CD14-positive monocyte (primary cell): ENCODE data around the gene KIF21A. TPM values are rescaled to one million over a fixed set of nuclear protein-coding genes. Genes with fewer than 3 reads are reported as not detected.

Experiments used
- DNase-seq, 3 donors: peaks; one replicate each; pipeline ENCODE4 v3.0.0-alpha.2; 2011 to 2022
- H2AFZ ChIP-seq: 2 replicates; pipeline ENCODE4 v1.6.0; 2012; ENCODE audit warnings: mild to moderate bottlenecking, low read depth, low read length, inconsistent platforms; ENCODE audit not compliant: insufficient read depth, poor library complexity, severe bottlenecking
- H3K27ac ChIP-seq, 2 donors: 1 replicate in 1 of 2; 2 replicates in 1 of 2; pipeline ENCODE4 v1.5.1; 2012 to 2013; ENCODE audit warnings: low read length in 2 of 2, control low read depth in 1 of 2, inconsistent platforms in 1 of 2, low read depth in 1 of 2, mild to moderate bottlenecking in 1 of 2
- H3K27me3 ChIP-seq, 2 donors: one replicate each; pipeline versions ENCODE4 v1.6.0 to v1.6.1; 2011 to 2013; ENCODE audit warnings: low read length in 2 of 2; ENCODE audit not compliant: control insufficient read depth in 2 of 2, insufficient read depth in 2 of 2
- H3K36me3 ChIP-seq, 2 donors: replicated peaks in 1 of 2; 1 replicate in 1 of 2; 2 replicates in 1 of 2; pipeline versions ENCODE4 v1.5.1 to v1.6.1; 2012 to 2013; ENCODE audit warnings: low read length in 2 of 2, control low read depth in 1 of 2, inconsistent platforms in 1 of 2, mild to moderate bottlenecking in 1 of 2; ENCODE audit not compliant: insufficient read depth in 2 of 2, control insufficient read depth in 1 of 2
- H3K4me1 ChIP-seq, 2 donors: 1 replicate in 1 of 2; 2 replicates in 1 of 2; pipeline versions ENCODE4 v1.5.1 to v1.6.1; 2012 to 2013; ENCODE audit warnings: low read length in 2 of 2, control low read depth in 1 of 2, inconsistent platforms in 1 of 2, mild to moderate bottlenecking in 1 of 2, moderate library complexity in 1 of 2; ENCODE audit not compliant: insufficient read depth in 2 of 2, control insufficient read depth in 1 of 2
- H3K4me2 ChIP-seq: replicated peaks from 2 replicates; pipeline ENCODE3; 2012; ENCODE audit warnings: low read length, moderate library complexity, mild to moderate bottlenecking; ENCODE audit not compliant: poor library complexity, severe bottlenecking; ENCODE audit errors: extremely low read depth
- H3K4me3 ChIP-seq, 3 experiments: fragments of 200-600 bp in 1 of 3; sonication (generic) in 1 of 3; replicated peaks in 1 of 3; 1 replicate in 2 of 3; 2 replicates in 1 of 3; pipeline ENCODE4 v1.5.1; 2011 to 2013; ENCODE audit warnings: low read length in 3 of 3, mild to moderate bottlenecking in 3 of 3, control low read depth in 2 of 3, low read depth in 2 of 3, inconsistent platforms in 1 of 3, moderate library complexity in 1 of 3
- H3K79me2 ChIP-seq: 2 replicates; pipeline ENCODE4 v1.6.0; 2012; ENCODE audit warnings: mild to moderate bottlenecking, control low read depth, inconsistent platforms, low read length, moderate library complexity; ENCODE audit not compliant: insufficient read depth
- H3K9ac ChIP-seq: 2 replicates; pipeline ENCODE4 v1.6.0; 2017; ENCODE audit warnings: low read length, mild to moderate bottlenecking; ENCODE audit not compliant: insufficient read depth, poor library complexity, severe bottlenecking
- H3K9me3 ChIP-seq, 2 donors: replicated peaks in 1 of 2; 1 replicate in 1 of 2; 2 replicates in 1 of 2; pipeline versions ENCODE4 v1.5.1 to v1.6.1; 2012 to 2013; ENCODE audit warnings: low read length in 2 of 2, control low read depth in 1 of 2; ENCODE audit not compliant: control insufficient read depth in 1 of 2, insufficient read depth in 1 of 2
- H4K20me1 ChIP-seq: 2 replicates; pipeline ENCODE4 v1.6.0; 2012; ENCODE audit warnings: mild to moderate bottlenecking, low read length, control low read depth, moderate library complexity; ENCODE audit not compliant: insufficient read depth
- H3K27ac Mint-ChIP-seq, 7 donors: one replicate each; pipeline ENCODE4 v1.8.0; 2020; ENCODE audit warnings: mild to moderate bottlenecking in 7 of 7, mixed read lengths in 7 of 7, moderate library complexity in 6 of 7, inconsistent platforms in 2 of 7
- H3K27me3 Mint-ChIP-seq, 3 donors: one replicate each; pipeline ENCODE4 v1.8.0; 2021 to 2022; ENCODE audit warnings: low read depth in 3 of 3, mild to moderate bottlenecking in 3 of 3, mixed read lengths in 3 of 3, moderate library complexity in 3 of 3, inconsistent platforms in 1 of 3
- H3K36me3 Mint-ChIP-seq, 2 donors: one replicate each; pipeline ENCODE4 v1.8.0; 2020; ENCODE audit warnings: mixed read lengths in 2 of 2, inconsistent platforms in 1 of 2, mild to moderate bottlenecking in 1 of 2
- H3K4me1 Mint-ChIP-seq: one replicate; pipeline ENCODE4 v1.8.0; 2020; ENCODE audit warnings: mild to moderate bottlenecking, mixed read lengths
- H3K4me3 Mint-ChIP-seq, 2 donors: one replicate each; pipeline ENCODE4 v1.8.0; 2020; ENCODE audit warnings: mild to moderate bottlenecking in 2 of 2, mixed read lengths in 2 of 2, moderate library complexity in 1 of 2
- H3K9me3 Mint-ChIP-seq, 7 donors: one replicate each; pipeline ENCODE4 v1.8.0; 2020 to 2022; ENCODE audit warnings: mixed read lengths in 7 of 7, mild to moderate bottlenecking in 6 of 7, moderate library complexity in 6 of 7, inconsistent platforms in 2 of 7
- CTCF ChIP-seq: fragments of 200-600 bp; IDR thresholded peaks from one replicate; pipeline ENCODE4 v1.8.0; 2022; ENCODE audit warnings: antibody characterized with exemption, mild to moderate bottlenecking
- WGBS: methylation state at CpG from one replicate; pipeline ENCODE4 v1.1.5; 2013; ENCODE audit warnings: missing lambda C conversion rate; ENCODE audit not compliant: insufficient coverage; 5-methylcytosine and 5-hydroxymethylcytosine counted together
- intact Hi-C, 2 donors: fragments of 100-400 bp; cut with micrococcal nuclease; formaldehyde crosslinking; loops; one replicate each; pipeline versions ENCODE4 v1.15.0 to v1.15.1; 2023
- polyA minus RNA-seq: library from RNA; depleted of rRNA, polyadenylated mRNA; stranded (reverse); fragments of >200 nt; gene quantifications from 2 replicates; pipeline ENCODE4 v1.2.3, GENCODE V29; 2012
- polyA plus RNA-seq, 3 donors: library from polyadenylated mRNA; depleted of rRNA in 1 of 3; unstranded in 2 of 3; stranded (reverse) in 1 of 3; fragments of 300-500 nt in 2 of 3; fragments of >200 nt in 1 of 3; fragmentation: Illumina TruSeq in 2 of 3; gene quantifications; 1 replicate in 2 of 3; 2 replicates in 1 of 3; pipeline ENCODE4 v1.2.3, GENCODE V29; 2012 to 2021
- total RNA-seq, 12 experiments: library from RNA in 1 of 12; stranded (reverse) in 1 of 12; fragments of 120-200 nt in 1 of 12; gene quantifications; one replicate each; pipeline ENCODE4 v1.2.4 and lab custom pipeline; 2013 to 2026; ENCODE audit warnings: mixed read lengths in 6 of 12, inconsistent platforms in 1 of 12

The KIF21A gene
- 0.25 TPM for total RNA-seq (2013)
- polyA plus RNA-seq (under 1 TPM in 2 of 3 donors, not detected in 1; 0.03 to 0.05 TPM), polyA minus RNA-seq (under 0.01 TPM in 1 of 2 replicates, not detected in the other), total RNA-seq (lab: John Stamatoyannopoulos, UW) (0.27 to 14.8 (median 1.7) reads per million in 11 experiments)

- H3K4me3 ChIP-seq: peak within 1 kb of the TSS; percentile 30 to 77 (median 55)
- peak within 1 kb of the TSS in 3 of 7 donors; percentile 25 to 37 (median 27) for H3K27ac Mint-ChIP-seq
- peak within 1 kb of the TSS; percentile 85 to 91 for H3K4me3 Mint-ChIP-seq
- 0% methylated on average over 58 of the region's 72 CpGs for WGBS
- H3K27me3 Mint-ChIP-seq: peaks cover 20 to 42% (median 26%) of the 10 kb centered on the region in 3 donors
- H4K20me1 ChIP-seq: no peaks in the 10 kb centered on the region
- TF ChIP-seq CTCF: peak; percentile 56
- H3K27me3 ChIP-seq: peaks cover 14 to 31% of the 10 kb centered on the region in 2 donors
- H3K36me3 ChIP-seq: no peaks in the 10 kb centered on the region
- H3K4me1 ChIP-seq: peaks cover 12 to 18% of the 10 kb centered on the region in 2 donors
- H3K9me3 Mint-ChIP-seq: peaks cover 0 to 5% (median 0%) of the 10 kb centered on the region in 7 donors
- H3K4me2 ChIP-seq: peak within 1 kb of the TSS; percentile 92
- no peaks in the 10 kb centered on the region for H3K79me2 ChIP-seq
- peak within 1 kb of the TSS; percentile 61 for H3K9ac ChIP-seq
- H3K36me3 Mint-ChIP-seq: peaks cover 0 to 2% of the 10 kb centered on the region in 2 donors
- H3K9me3 ChIP-seq: no peaks in the 10 kb centered on the region
- DNase-seq: peak; percentile 59 to 69 (median 60)
- H3K4me1 Mint-ChIP-seq: peaks cover 15% of the 10 kb centered on the region
- H3K27ac ChIP-seq: no peak within 1 kb of the TSS
- H2AFZ ChIP-seq: peak within 1 kb of the TSS; percentile 82
- intact Hi-C loops: no loop called here
These were observed at the start of gene KIF21A for GRCh38 chr12:39443081-39443928. Gene KIF21A, minus strand, starts transcription at chr12:39443120. Its CDS starts 150 bp downstream, at chr12:39442970.

- Mint-ChIP-seq H3K27me3 (no peaks in the 10 kb centered on the region), H3K27ac (no peak overlapping the region), H3K36me3 (no peaks in the 10 kb centered on the region), H3K4me3 (no peak overlapping the region), H3K9me3 (peaks cover 0 to 7% (median 2%) of the 10 kb centered on the region in 7 donors), H3K4me1 (no peaks in the 10 kb centered on the region)
- Histone ChIP-seq H3K79me2 (no peaks in the 10 kb centered on the region), H3K36me3 (no peaks in the 10 kb centered on the region), H3K27ac (no peak overlapping the region), H3K9ac (no peak overlapping the region), H3K4me3 (no peak overlapping the region), H4K20me1 (no peaks in the 10 kb centered on the region), H3K9me3 (no peaks in the 10 kb centered on the region), H3K4me2 (no peak overlapping the region), H3K27me3 (no peaks in the 10 kb centered on the region), H3K4me1 (no peaks in the 10 kb centered on the region), H2AFZ (no peak overlapping the region)
- intact Hi-C loops: no loop called here
- TF ChIP-seq CTCF: no peak
- DNase-seq: no peak
- no CpG with 5 or more reads among the region's 1 CpG for WGBS
These were observed 47.8 kb upstream of the KIF21A start for GRCh38 chr12:39490500-39491282.
